ENCODE measurements around the gene S1PR5.

DNA sequence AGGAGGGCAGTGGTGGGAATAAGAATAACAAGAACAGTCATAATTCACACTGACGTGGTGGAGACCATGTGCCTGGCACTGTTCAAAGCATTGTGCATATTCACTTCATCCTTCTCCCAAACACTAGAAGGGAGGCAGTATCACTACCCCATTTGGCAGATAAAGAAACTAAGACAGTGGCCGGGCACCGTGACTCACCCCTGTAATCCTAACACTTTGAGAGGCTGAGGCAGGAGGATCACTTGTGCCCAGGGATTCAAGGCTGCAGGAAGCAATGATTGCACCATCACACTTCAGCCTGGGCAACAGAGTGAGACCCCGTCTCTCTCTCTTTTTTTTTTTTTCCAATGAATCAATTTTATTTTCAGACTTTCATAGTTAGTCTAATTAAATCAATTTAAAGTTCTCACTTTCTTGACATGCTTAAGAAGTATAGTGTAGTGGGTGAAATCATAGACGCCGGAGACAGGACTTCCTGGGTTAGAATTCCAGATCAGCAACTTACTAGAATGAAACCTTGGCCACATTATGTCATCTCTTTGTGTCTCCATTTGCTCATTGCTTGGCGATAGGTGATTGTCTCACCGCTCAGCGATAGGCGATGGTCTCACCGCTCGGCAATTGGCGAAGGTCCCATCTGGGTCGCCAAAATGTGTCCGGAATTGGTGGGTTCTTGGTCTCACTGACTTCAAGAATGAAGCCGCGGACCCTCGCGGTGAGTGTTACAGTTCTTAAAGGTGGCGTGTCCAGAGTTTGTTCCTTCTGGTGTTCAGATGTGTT, 21.1 kb upstream of the S1PR5 start:
- no peak for TF ChIP-seq FOXP2 (optimal IDR thresholded peaks at IDR 0.05; ENCODE audit: borderline replicate concordance, extremely low read depth, extremely low read length, insufficient read depth)
- no peak for TF ChIP-seq POLR2AphosphoS5 (IDR thresholded peaks at IDR 0.05; ENCODE audit: low read depth, low read length)
- TF ChIP-seq TAF1 (IDR thresholded peaks at IDR 0.05; ENCODE audit: borderline replicate concordance, insufficient read depth, low read length): no peak
